Ishikawa (cell line): ENCODE data around the gene PRM2.
A peak's percentile ranks its signal among the peaks of the same experiment; 100 is the strongest.

ENCODE experiments used
- CEBPB ChIP-seq: IDR thresholded peaks from 2 replicates; pipeline ENCODE4 v1.6.1; 2012
- CREB1 ChIP-seq: IDR thresholded peaks from 2 replicates; pipeline ENCODE4 v1.6.1; 2012; ENCODE audit warnings: low read depth
- EGR1 ChIP-seq: IDR thresholded peaks from 2 replicates; pipeline ENCODE4 v1.6.1; 2012
- EP300 ChIP-seq: IDR thresholded peaks from 2 replicates; pipeline ENCODE4 v1.6.1; 2012; ENCODE audit warnings: borderline replicate concordance
- FOXM1 ChIP-seq: IDR thresholded peaks from 2 replicates; pipeline ENCODE4 v1.6.1; 2012; ENCODE audit warnings: low read depth, borderline replicate concordance
- MAX ChIP-seq: IDR thresholded peaks from 2 replicates; pipeline ENCODE4 v1.6.1; 2012
- NFIC ChIP-seq: IDR thresholded peaks from 2 replicates; pipeline ENCODE4 v1.6.1; 2012
- RAD21 ChIP-seq: IDR thresholded peaks from 2 replicates; pipeline ENCODE4 v1.6.1; 2012; ENCODE audit warnings: low read depth
- TAF1 ChIP-seq: IDR thresholded peaks from 2 replicates; pipeline ENCODE4 v1.6.1; 2012; ENCODE audit warnings: low read depth, mild to moderate bottlenecking
- TCF12 ChIP-seq: IDR thresholded peaks from 2 replicates; pipeline ENCODE4 v1.6.1; 2012; ENCODE audit warnings: low read depth
- TEAD4 ChIP-seq: IDR thresholded peaks from 2 replicates; pipeline ENCODE4 v1.6.1; 2012
- YY1 ChIP-seq: IDR thresholded peaks from 2 replicates; pipeline ENCODE4 v1.6.1; 2012; ENCODE audit warnings: low read depth
- ZBTB7A ChIP-seq: IDR thresholded peaks from 2 replicates; pipeline ENCODE4 v1.6.1; 2012; ENCODE audit warnings: low read depth
- TF ChIP-seq, protein P1 (sequence below): IDR thresholded peaks from 2 replicates; pipeline ENCODE4 v1.6.1; 2012
- TF ChIP-seq, protein P2 (sequence below): IDR thresholded peaks from 2 replicates; pipeline ENCODE4 v1.6.1; 2012; ENCODE audit warnings: low read depth, mild to moderate bottlenecking

The PRM2 gene

GRCh38 chr16:11306997-11307638 is 30.8 kb upstream of the PRM2 start:
- TF ChIP-seq EP300 (no peak), CEBPB (no peak; the same call in 1 of the 2 replicates), MAX (no peak), TAF1 (no peak), EGR1 (no peak), TEAD4 (no peak), TCF12 (no peak)
- TF ChIP-seq, protein P1, sequence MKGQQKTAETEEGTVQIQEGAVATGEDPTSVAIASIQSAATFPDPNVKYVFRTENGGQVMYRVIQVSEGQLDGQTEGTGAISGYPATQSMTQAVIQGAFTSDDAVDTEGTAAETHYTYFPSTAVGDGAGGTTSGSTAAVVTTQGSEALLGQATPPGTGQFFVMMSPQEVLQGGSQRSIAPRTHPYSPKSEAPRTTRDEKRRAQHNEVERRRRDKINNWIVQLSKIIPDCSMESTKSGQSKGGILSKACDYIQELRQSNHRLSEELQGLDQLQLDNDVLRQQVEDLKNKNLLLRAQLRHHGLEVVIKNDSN, result no peak

DNA sequence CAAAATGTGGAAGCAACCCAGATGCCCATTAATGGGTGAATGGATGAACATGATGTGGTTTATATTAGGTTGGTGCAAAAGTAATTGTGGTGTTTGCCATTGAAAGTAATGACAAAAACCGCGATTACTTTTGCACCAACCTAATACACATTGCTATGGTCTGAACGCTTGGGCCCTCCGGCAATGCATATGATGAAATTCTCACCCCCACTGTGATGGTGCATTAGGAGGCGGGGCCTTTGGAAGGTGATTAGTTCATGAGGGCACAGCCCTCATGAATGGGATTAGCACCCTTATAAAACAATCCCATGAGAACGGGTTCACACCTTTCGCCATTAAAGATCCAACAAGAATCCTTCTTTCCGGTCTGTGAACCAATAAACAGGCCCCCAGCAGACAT is 30.1 kb upstream of the PRM2 start:
- TF ChIP-seq RAD21, result no peak
- TF ChIP-seq CREB1, result no peak
- TF ChIP-seq EGR1, result no peak
- TF ChIP-seq TAF1, result no peak
- TF ChIP-seq CEBPB, result no peak
- no peak for TF ChIP-seq ZBTB7A
- no peak for TF ChIP-seq MAX
- TF ChIP-seq, protein P2, sequence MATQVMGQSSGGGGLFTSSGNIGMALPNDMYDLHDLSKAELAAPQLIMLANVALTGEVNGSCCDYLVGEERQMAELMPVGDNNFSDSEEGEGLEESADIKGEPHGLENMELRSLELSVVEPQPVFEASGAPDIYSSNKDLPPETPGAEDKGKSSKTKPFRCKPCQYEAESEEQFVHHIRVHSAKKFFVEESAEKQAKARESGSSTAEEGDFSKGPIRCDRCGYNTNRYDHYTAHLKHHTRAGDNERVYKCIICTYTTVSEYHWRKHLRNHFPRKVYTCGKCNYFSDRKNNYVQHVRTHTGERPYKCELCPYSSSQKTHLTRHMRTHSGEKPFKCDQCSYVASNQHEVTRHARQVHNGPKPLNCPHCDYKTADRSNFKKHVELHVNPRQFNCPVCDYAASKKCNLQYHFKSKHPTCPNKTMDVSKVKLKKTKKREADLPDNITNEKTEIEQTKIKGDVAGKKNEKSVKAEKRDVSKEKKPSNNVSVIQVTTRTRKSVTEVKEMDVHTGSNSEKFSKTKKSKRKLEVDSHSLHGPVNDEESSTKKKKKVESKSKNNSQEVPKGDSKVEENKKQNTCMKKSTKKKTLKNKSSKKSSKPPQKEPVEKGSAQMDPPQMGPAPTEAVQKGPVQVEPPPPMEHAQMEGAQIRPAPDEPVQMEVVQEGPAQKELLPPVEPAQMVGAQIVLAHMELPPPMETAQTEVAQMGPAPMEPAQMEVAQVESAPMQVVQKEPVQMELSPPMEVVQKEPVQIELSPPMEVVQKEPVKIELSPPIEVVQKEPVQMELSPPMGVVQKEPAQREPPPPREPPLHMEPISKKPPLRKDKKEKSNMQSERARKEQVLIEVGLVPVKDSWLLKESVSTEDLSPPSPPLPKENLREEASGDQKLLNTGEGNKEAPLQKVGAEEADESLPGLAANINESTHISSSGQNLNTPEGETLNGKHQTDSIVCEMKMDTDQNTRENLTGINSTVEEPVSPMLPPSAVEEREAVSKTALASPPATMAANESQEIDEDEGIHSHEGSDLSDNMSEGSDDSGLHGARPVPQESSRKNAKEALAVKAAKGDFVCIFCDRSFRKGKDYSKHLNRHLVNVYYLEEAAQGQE, result no peak
- no peak for TF ChIP-seq TEAD4
- no peak for TF ChIP-seq EP300
- no peak for TF ChIP-seq YY1
- TF ChIP-seq NFIC, result no peak
- no peak for TF ChIP-seq TCF12

- TF ChIP-seq, protein P1, result no peak
- peak; percentile 55 for TF ChIP-seq NFIC
- TF ChIP-seq TAF1, result no peak
Measured at GRCh38 chr16:11303405-11304138, 27.3 kb upstream of the PRM2 start.

GRCh38 chr16:11302977-11303376 is 26.7 kb upstream of the PRM2 start:
- no peak for TF ChIP-seq EGR1
- TF ChIP-seq ZBTB7A, result no peak
- TF ChIP-seq CEBPB, result no peak
- no peak for TF ChIP-seq RAD21
- no peak for TF ChIP-seq NFIC
- TF ChIP-seq MAX, result no peak
- TF ChIP-seq, protein P2, result no peak
- TF ChIP-seq TAF1, result no peak
- TF ChIP-seq, protein P1, result no peak
- TF ChIP-seq EP300, result no peak
- no peak for TF ChIP-seq CREB1
- TF ChIP-seq TCF12, result no peak
- no peak for TF ChIP-seq YY1
- TF ChIP-seq FOXM1, result no peak
- no peak for TF ChIP-seq TEAD4

DNA sequence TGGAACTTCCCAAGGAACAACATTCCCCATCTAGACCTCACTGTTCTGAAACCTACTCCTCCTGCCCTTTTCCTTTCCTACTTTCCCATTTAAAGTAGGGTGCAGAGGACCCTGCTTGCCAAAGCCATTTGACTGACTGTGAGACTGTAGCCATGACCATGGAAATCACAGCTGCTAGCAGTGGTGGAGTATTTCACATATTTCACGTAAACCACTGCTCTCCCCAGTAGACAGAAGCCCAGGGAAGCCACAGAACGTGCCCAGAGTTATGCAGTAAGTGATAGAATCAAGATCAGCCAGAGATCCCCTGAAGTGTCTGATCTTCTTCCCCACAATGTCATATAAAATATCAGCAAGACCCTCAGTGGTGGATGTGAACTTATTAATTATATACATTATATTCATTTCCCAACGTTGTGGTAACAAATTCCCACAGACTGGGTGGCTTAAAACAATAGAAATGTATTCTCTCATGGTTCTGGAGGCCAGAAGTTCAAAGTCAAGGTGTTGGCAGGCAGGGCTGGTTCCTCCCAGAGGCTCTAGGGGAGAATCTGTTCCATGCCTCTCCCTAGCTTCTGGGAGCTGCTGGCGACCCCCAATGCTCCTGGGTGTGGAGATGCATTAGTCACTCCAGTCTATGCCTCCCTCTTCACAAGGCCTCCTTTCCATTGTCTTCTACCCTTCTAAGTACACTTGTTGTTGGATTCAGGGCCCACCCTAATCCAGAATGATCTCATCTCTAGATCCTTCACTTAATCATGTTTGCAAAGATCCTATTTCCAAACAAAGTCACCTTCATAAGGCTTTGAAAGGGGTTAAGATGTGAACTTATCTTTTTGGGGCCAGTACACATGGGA is 25.6 kb upstream of the PRM2 start:
- TF ChIP-seq, protein P1, result no peak
- TF ChIP-seq CEBPB (no peak), TAF1 (no peak), TEAD4 (no peak), NFIC (no peak), YY1 (no peak), RAD21 (no peak)
